ENCODE data around the gene HIVEP3.
"Not testable (repeated sequence)": the region's sequence is repeated elsewhere in the genome, so short reads cannot be mapped to it uniquely, and the experiment has no call there.

HIVEP3 gene

DNA sequence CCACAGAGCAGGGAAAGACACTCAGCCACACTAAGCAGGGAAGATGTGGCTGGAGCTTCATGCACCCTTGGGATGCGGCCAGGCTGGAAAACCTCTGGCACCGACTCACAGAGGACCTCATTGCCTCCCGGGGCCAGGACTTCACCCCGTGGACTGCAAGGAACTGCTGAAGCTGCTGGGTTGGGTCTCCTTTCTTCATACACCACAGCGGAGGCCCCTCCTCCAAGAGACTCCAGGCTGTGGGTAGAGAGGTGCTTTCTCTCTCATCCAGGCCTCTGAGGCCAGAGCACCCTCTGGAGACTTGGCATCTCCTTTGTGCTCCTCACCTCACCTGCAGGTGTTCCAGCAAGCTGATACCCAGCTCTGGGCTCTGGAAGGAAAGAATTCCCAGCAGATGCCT lies 358.2 kb downstream of the HIVEP3 start:
- ChIA-PET POLR2A (no interaction called here), CTCF (interaction anchor here (1.3 to 1.8 kb wide), 2 partner anchors 13 to 18 kb away, joined by 4 to 12 read pairs; no protein-coding TSS in a partner anchor)
- TF ChIP-seq, protein P1, sequence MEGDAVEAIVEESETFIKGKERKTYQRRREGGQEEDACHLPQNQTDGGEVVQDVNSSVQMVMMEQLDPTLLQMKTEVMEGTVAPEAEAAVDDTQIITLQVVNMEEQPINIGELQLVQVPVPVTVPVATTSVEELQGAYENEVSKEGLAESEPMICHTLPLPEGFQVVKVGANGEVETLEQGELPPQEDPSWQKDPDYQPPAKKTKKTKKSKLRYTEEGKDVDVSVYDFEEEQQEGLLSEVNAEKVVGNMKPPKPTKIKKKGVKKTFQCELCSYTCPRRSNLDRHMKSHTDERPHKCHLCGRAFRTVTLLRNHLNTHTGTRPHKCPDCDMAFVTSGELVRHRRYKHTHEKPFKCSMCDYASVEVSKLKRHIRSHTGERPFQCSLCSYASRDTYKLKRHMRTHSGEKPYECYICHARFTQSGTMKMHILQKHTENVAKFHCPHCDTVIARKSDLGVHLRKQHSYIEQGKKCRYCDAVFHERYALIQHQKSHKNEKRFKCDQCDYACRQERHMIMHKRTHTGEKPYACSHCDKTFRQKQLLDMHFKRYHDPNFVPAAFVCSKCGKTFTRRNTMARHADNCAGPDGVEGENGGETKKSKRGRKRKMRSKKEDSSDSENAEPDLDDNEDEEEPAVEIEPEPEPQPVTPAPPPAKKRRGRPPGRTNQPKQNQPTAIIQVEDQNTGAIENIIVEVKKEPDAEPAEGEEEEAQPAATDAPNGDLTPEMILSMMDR (IDR thresholded peaks at IDR 0.05; ENCODE audit: control extremely low read depth, extremely low read depth, low read depth, missing control alignments): no peak
- no peak for DNase-seq (ENCODE audit: extremely low spot score)

DNA sequence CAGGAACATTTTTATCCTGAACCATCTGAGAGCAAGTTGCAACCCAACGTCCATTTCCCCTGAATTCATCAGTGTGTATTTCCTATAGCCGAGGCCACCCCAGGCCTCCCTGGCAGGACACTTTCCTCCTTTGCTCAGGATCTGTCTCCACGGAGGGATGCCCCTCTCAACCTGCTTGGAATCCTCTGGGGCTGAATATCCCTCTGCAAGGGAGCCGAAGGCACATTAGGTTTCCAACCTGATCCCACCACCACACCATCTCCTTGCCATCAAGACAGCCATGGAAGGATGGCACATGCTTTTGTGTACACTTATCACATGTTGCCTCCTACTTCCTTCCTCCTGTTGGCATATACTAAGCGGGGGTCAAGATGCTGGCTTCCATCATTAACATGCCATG lies 359.4 kb downstream of the HIVEP3 start:
- TF ChIP-seq, protein P1 (IDR thresholded peaks at IDR 0.05; ENCODE audit: control extremely low read depth, extremely low read depth, low read depth, missing control alignments): no peak
- ChIA-PET POLR2A (no interaction called here), CTCF (no interaction called here)
- no peak for DNase-seq (ENCODE audit: extremely low spot score)

DNA sequence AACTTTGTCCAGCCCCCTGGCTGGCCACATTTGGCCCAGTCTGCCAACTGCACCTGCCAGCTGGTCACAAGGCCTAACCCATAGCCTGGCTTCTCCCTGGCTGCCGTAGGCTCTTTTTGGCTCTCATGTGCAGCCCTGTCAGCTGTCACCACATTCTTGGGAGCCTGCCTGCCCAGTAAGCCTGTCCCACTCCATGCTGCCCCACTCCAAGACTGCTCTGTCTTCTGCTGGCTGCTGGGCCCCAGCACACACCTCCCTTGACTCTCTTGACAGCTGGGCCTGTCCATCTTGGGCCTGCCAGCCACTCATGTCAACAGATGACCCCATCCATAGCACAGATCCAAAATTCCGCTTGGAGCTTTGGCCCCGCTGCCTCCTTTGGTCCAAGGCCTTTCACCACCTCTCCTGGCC lies 360.0 kb downstream of the HIVEP3 start:
- no peak for DNase-seq (ENCODE audit: extremely low spot score)
- TF ChIP-seq, protein P1 (IDR thresholded peaks at IDR 0.05; ENCODE audit: control extremely low read depth, extremely low read depth, low read depth, missing control alignments): no peak
- ChIA-PET POLR2A (no interaction called here), CTCF (interaction anchor here (0.9 to 1.0 kb wide), 2 partner anchors 20 to 615 kb away, joined by 3 read pairs; no protein-coding TSS in a partner anchor)

DNA sequence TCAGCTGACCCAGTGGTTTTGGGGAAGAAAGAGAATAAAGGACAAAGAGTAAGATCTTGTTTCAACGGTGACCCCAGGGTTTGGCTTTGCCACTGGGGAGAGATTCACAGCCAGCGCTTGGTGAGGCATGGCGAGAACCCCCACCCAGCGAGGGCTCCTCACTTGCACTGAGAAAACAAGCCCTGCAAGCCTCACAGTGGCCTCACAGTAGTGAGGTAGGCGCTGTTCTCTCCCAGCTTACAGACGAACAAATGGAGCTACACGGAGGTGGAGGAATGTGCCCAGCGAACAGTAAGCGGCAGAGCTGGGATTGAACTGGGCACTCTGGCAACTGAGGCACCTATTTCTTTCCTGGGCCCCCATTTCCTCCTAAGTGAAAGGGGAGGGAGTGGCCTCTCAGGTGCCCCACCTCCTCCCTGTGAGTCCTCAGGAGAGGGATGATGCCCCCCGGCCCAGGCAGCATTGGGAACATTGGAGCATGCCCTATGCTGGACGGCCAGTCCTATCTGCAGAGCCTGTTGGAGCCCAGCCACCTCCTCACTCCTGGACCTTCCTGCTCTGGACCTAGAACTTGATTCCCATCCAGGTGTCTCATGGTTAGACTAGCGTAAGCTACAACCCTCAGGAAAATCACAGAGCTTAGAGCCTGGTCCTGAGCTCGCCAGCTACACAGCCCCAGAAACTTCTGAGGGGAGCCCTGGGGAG lies 360.8 kb downstream of the HIVEP3 start:
- no peak for DNase-seq (ENCODE audit: extremely low spot score)
- ChIA-PET CTCF (interaction anchor here (0.9 to 1.0 kb wide), 2 partner anchors 21 to 615 kb away, joined by 3 read pairs; no protein-coding TSS in a partner anchor), POLR2A (no interaction called here)
- TF ChIP-seq, protein P1 (IDR thresholded peaks at IDR 0.05; ENCODE audit: control extremely low read depth, extremely low read depth, low read depth, missing control alignments): no peak

DNA sequence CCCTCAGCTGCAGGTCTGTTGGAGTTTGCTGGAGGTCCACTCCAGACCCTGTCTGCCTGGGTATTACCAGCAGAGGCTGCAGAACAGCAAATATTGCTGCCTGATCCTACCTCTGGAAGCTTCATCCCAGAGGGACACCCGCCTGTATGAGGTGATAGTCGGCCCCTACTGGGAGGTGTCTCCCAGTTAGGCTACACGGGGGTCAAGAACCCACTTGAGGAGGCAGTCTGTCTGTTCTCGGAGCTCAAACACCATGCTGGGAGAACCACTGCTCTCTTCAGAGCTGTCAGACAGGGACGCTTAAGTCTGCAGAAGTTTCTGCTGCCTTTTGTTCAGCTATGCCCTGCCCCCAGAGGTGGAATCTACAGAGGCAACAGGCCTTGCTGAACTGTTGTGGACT lies 364.0 kb downstream of the HIVEP3 start:
- DNase-seq (ENCODE audit: extremely low spot score); POLR2A ChIA-PET; CTCF ChIA-PET: not testable (repeated sequence)

DNA sequence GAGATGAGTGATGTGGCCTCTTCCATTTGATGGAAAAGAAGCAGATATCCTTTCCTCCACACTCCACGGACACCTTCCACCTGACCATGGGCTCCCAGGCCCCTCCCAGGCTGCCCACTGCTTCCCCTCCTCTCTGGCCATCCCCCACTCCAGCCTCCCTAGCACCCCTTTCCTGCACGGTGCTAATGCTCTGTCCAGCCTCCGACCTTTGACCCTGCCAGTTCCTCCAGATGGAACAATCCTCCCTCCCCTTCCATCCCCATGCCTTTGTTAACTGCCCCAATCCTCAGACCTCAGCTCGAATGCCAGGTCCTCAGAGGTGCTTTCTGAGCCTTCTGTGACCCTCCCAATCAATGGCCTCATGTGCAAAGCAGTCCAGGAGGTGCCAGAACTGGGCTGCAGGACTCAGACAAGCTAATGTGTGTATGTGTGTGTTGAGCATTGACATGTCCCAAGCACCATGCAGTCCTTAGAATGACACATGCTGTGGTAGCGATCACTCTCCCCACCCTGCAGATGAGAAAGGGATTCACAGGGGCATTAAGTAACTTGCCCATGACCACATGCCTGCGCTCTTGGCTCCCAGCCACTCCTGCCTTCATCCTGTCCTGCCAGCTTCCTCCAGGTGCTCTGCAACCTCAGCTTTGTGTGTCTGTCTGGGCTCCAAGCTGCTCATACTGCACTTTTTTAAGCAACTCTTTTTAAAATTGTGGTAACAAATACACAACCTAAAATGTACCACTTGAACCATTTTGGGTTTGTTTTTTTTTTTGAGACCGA lies 370.8 kb downstream of the HIVEP3 start:
- CTCF ChIA-PET: interaction anchor here (0.8 to 1.3 kb wide), 2 partner anchors 10 to 26 kb away, joined by 3 to 4 read pairs; no protein-coding TSS in a partner anchor
- POLR2A ChIA-PET: no interaction called here
- TF ChIP-seq, protein P1 (IDR thresholded peaks at IDR 0.05; ENCODE audit: control extremely low read depth, extremely low read depth, low read depth, missing control alignments): no peak
- no peak for DNase-seq (ENCODE audit: extremely low spot score)

DNA sequence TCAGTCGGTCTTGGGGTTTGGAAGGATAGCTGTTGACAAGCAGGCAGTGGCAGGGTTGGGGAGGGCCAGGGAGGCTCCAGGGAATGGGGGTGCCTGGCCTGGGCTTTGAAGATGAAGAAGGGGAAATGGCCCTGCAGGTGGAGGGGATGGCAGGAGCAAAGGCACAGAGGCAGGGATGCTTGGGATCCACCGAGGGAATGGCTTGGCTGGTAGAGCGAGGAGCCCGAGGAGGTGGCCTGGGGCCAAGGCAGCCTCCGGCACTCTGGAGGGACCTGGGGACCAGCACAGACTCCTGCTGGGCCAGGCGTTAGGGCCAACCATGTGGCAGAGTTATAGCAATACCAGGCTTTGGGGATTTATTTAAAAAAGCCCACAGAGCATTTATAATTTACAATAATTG lies 371.4 kb downstream of the HIVEP3 start:
- TF ChIP-seq, protein P1 (IDR thresholded peaks at IDR 0.05; ENCODE audit: control extremely low read depth, extremely low read depth, low read depth, missing control alignments): no peak
- ChIA-PET POLR2A (no interaction called here), CTCF (interaction anchor here (0.8 to 1.3 kb wide), 2 partner anchors 10 to 27 kb away, joined by 3 to 4 read pairs; no protein-coding TSS in a partner anchor)
- no peak for DNase-seq (ENCODE audit: extremely low spot score)

Measured in GM10248 (cell line).